Hepatocyte (in vitro differentiated cells): ENCODE results near the gene ARHGEF38. TPM values are rescaled to one million over a fixed set of nuclear protein-coding genes. Genes with fewer than 3 reads are reported as not detected.

ENCODE experiments used
- DNase-seq: peaks from one replicate; pipeline ENCODE4 v3.0.0-alpha.2; 2016; ENCODE audit warnings: low spot score
- H2AFZ ChIP-seq: fragments of 200-600 bp; sonication (generic); 2 replicates; pipeline ENCODE4 v1.6.0; 2016; ENCODE audit warnings: antibody characterized with exemption, mild to moderate bottlenecking
- H3K27ac ChIP-seq: fragments of 200-600 bp; sonication (generic); 2 replicates; pipeline ENCODE4 v1.5.1; 2016; ENCODE audit warnings: mild to moderate bottlenecking
- H3K27me3 ChIP-seq: fragments of 200-600 bp; sonication (generic); 2 replicates; pipeline ENCODE4 v1.6.1; 2016
- H3K36me3 ChIP-seq: fragments of 200-600 bp; sonication (generic); replicated peaks from 2 replicates; pipeline ENCODE4 v1.5.1; 2016; ENCODE audit warnings: low read depth; ENCODE audit not compliant: insufficient read depth
- H3K4me1 ChIP-seq: fragments of 200-600 bp; sonication (generic); 2 replicates; pipeline ENCODE4 v1.5.1; 2016; ENCODE audit warnings: mild to moderate bottlenecking, moderate library complexity; ENCODE audit not compliant: insufficient read depth
- H3K4me2 ChIP-seq: fragments of 200-600 bp; sonication (generic); 2 replicates; pipeline ENCODE4 v1.6.0; 2016
- H3K4me3 ChIP-seq: fragments of 200-600 bp; sonication (generic); 2 replicates; pipeline ENCODE4 v1.5.1; 2016; ENCODE audit warnings: mild to moderate bottlenecking
- H3K79me2 ChIP-seq: fragments of 200-600 bp; sonication (generic); 2 replicates; pipeline ENCODE4 v1.6.0; 2017; ENCODE audit warnings: mild to moderate bottlenecking
- H3K9me2 ChIP-seq: fragments of 200-600 bp; sonication (generic); replicated peaks from 2 replicates; pipeline ENCODE4 v1.6.0; 2017; ENCODE audit warnings: mild to moderate bottlenecking; ENCODE audit not compliant: insufficient read depth
- H3K9me3 ChIP-seq: fragments of 200-600 bp; sonication (generic); 2 replicates; pipeline ENCODE4 v1.5.1; 2016; ENCODE audit warnings: low read depth, mild to moderate bottlenecking
- H4K20me1 ChIP-seq: fragments of 200-600 bp; sonication (generic); 2 replicates; pipeline ENCODE4 v1.6.0; 2016; ENCODE audit warnings: mild to moderate bottlenecking; ENCODE audit not compliant: insufficient read depth, poor library complexity, severe bottlenecking
- CTCF ChIP-seq: fragments of 200-600 bp; sonication (generic); IDR thresholded peaks from 2 replicates; pipeline ENCODE4 v1.5.1; 2016; ENCODE audit warnings: antibody characterized with exemption, mild to moderate bottlenecking; ENCODE audit not compliant: poor library complexity
- EZH2 ChIP-seq: fragments of 200-600 bp; sonication (generic); IDR thresholded peaks from 2 replicates; pipeline ENCODE4 v1.6.1; 2016; ENCODE audit warnings: antibody characterized with exemption, mild to moderate bottlenecking, borderline replicate concordance
- EZH2phosphoT487 ChIP-seq: fragments of 200-600 bp; sonication (generic); IDR thresholded peaks from one replicate; pipeline ENCODE4 v1.6.1; 2018; ENCODE audit warnings: antibody characterized with exemption, mild to moderate bottlenecking, low read depth, moderate library complexity; ENCODE audit not compliant: unreplicated experiment, severe bottlenecking
- WGBS: methylation state at CpG from one replicate; pipeline ENCODE4 v1.1.6; 2016; ENCODE audit warnings: low lambda C conversion rate; ENCODE audit errors: missing lambda C conversion rate; 5-methylcytosine and 5-hydroxymethylcytosine counted together
- polyA plus RNA-seq: library from polyadenylated mRNA; unstranded; fragments of >200 nt; fragmentation: Nextera tagmentation; extraction: Ambion mirVana; gene quantifications from 2 replicates; pipeline ENCODE4 v1.2.1, GENCODE V29; 2016
- total RNA-seq: library from RNA; depleted of rRNA; stranded (reverse); fragments of >200 nt; gene quantifications from 2 replicates; pipeline ENCODE4 v1.2.3, GENCODE V29; 2014

Gene ARHGEF38
- total and polyA plus RNA-seq, 2 experiments from 2014 or later = 2.0 to 4.0 TPM

GRCh38 chr4:105598052-105598451 is 45.6 kb downstream of the ARHGEF38 start:
- no peaks in the 10 kb centered on the region for H3K36me3 ChIP-seq
- H2AFZ ChIP-seq = no peak overlapping the region
- H3K4me2 ChIP-seq = peak overlapping the region; percentile 12
- 62% methylated on average over 4 of the region's 4 CpGs for whole genome bisulfite sequencing
- no peaks in the 10 kb centered on the region for H3K9me3 ChIP-seq
- no peak for DNase-seq
- no peaks in the 10 kb centered on the region for H3K27me3 ChIP-seq
- no peaks in the 10 kb centered on the region for H3K9me2 ChIP-seq
- H3K4me3 ChIP-seq = no peak overlapping the region
- peak overlapping the region; percentile 55 for H3K27ac ChIP-seq
- no peak for TF ChIP-seq CTCF
- no peak for TF ChIP-seq EZH2
- no peak for TF ChIP-seq EZH2phosphoT487
- H4K20me1 ChIP-seq = no peaks in the 10 kb centered on the region
- H3K4me1 ChIP-seq = peaks cover 15% of the 10 kb centered on the region
- H3K79me2 ChIP-seq = no peaks in the 10 kb centered on the region

- Histone ChIP-seq H3K27me3 (no peaks in the 10 kb centered on the region), H3K4me3 (no peak overlapping the region), H4K20me1 (no peaks in the 10 kb centered on the region), H3K79me2 (no peaks in the 10 kb centered on the region), H3K4me1 (peaks cover 15% of the 10 kb centered on the region), H3K36me3 (no peaks in the 10 kb centered on the region), H3K9me2 (no peaks in the 10 kb centered on the region), H3K27ac (peak overlapping the region; percentile 55), H3K4me2 (peak overlapping the region; percentile 12), H3K9me3 (no peaks in the 10 kb centered on the region), H2AFZ (no peak overlapping the region)
- peak; percentile 20 for DNase-seq
- no peak for TF ChIP-seq CTCF
- WGBS = 23% methylated on average over 1 of the region's 1 CpG
Measured at GRCh38 chr4:105598787-105599186, 46.4 kb downstream of the ARHGEF38 start.

DNA sequence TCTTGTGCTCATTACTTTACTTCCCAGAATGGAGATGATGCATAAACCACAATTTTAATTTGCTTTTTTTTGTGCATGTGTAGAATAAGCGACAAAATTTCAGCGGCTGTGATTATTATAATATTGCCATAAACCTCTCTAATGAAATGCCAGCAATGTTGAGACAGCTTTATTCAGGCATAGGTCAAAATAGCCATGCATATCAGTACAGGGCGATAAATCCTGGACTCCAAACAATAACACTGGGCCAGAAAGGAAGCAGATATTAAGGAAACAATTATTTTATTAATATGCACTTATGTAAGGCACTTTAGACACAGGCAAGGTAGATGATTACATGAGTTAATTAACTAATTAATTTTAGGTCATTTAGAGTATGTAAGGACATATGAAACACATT is 47.1 kb downstream of the ARHGEF38 start:
- H3K9me2 ChIP-seq = no peaks in the 10 kb centered on the region
- TF ChIP-seq EZH2 (no peak), EZH2phosphoT487 (no peak), CTCF (no peak)
- no peak overlapping the region for H3K27ac ChIP-seq
- H3K27me3 ChIP-seq = no peaks in the 10 kb centered on the region
- no peaks in the 10 kb centered on the region for H3K36me3 ChIP-seq
- H3K4me3 ChIP-seq = no peak overlapping the region
- H4K20me1 ChIP-seq = no peaks in the 10 kb centered on the region
- no peak for DNase-seq
- H3K9me3 ChIP-seq = no peaks in the 10 kb centered on the region
- H3K79me2 ChIP-seq = no peaks in the 10 kb centered on the region
- 94% methylated on average over 3 of the region's 3 CpGs for WGBS
- H2AFZ ChIP-seq = no peak overlapping the region
- H3K4me1 ChIP-seq = peaks cover 12% of the 10 kb centered on the region
- no peak overlapping the region for H3K4me2 ChIP-seq
